IMR-90 (cell line): ENCODE measurements around the gene HLA-DOB. TPM values are rescaled to one million over a fixed set of nuclear protein-coding genes. Genes with fewer than 3 reads are reported as not detected.

Experiments used
- ATAC-seq: fragments of 200-7000 bp; cut with Tn5 transposase; 2 replicates; pipeline ENCODE4 v1.9.1; 2020; ENCODE audit warnings: low read depth, mild to moderate bottlenecking, moderate library complexity
- BruUV-seq: library from RNA; stranded (reverse); fragments of 400-500 nt; replicated peaks from 2 replicates; lab custom pipeline; 2021; lab: Mats Ljungman, UMichigan
- CTCF ChIA-PET: fragments of 300-600 bp; formaldehyde crosslinking; extraction: SDS; loops from one replicate; lab custom pipeline; 2021; ENCODE audit warnings: antibody characterized with exemption; lab: Yijun Ruan, JAX
- POLR2A ChIA-PET: fragments of 300-600 bp; sonication (Branson Sonifier 250); formaldehyde crosslinking; loops from one replicate; lab custom pipeline; 2022; ENCODE audit warnings: antibody characterized with exemption; ENCODE audit not compliant: unreplicated experiment; lab: Charles Lee
- DNase-seq: peaks from one replicate; pipeline ENCODE4 v3.0.0; 2013
- H2AFZ ChIP-seq: replicated peaks from 2 replicates; pipeline ENCODE3; 2013; ENCODE audit warnings: low read length, mild to moderate bottlenecking; ENCODE audit not compliant: poor library complexity
- H2AK5ac ChIP-seq: 2 replicates; pipeline ENCODE4 v1.6.1; 2013; ENCODE audit warnings: low read depth, low read length, inconsistent platforms
- H2AK9ac ChIP-seq: replicated peaks from 2 replicates; pipeline ENCODE3; 2013; ENCODE audit warnings: mild to moderate bottlenecking, low read depth, low read length, moderate library complexity; ENCODE audit not compliant: poor library complexity
- H2BK120ac ChIP-seq: 2 replicates; pipeline ENCODE4 v1.6.1; 2013; ENCODE audit warnings: low read depth, low read length, inconsistent platforms
- H2BK15ac ChIP-seq: 3 replicates; pipeline ENCODE4 v1.6.1; 2013; ENCODE audit warnings: low read depth, low read length, inconsistent platforms
- H2BK20ac ChIP-seq: 2 replicates; pipeline ENCODE4 v1.6.1; 2013; ENCODE audit warnings: low read depth, mild to moderate bottlenecking, inconsistent platforms, low read length, moderate library complexity
- H2BK5ac ChIP-seq: 2 replicates; pipeline ENCODE4 v1.6.1; 2013; ENCODE audit warnings: mild to moderate bottlenecking, low read depth, low read length, inconsistent platforms; ENCODE audit not compliant: poor library complexity, severe bottlenecking
- H3K14ac ChIP-seq: replicated peaks from 2 replicates; pipeline ENCODE4 v1.6.1; 2013; ENCODE audit warnings: low read depth, low read length, inconsistent platforms
- H3K18ac ChIP-seq: 2 replicates; pipeline ENCODE4 v1.6.1; 2013; ENCODE audit warnings: low read depth, low read length, control low read depth
- H3K23ac ChIP-seq: 2 replicates; pipeline ENCODE4 v1.6.1; 2013; ENCODE audit warnings: low read depth, low read length, inconsistent platforms
- H3K27ac ChIP-seq: 2 replicates; pipeline ENCODE4 v1.5.1; 2013; ENCODE audit warnings: mild to moderate bottlenecking, control low read depth, low read length; ENCODE audit not compliant: insufficient read depth
- H3K27me3 ChIP-seq: 2 replicates; pipeline ENCODE4 v1.6.1; 2013; ENCODE audit warnings: low read length; ENCODE audit not compliant: control insufficient read depth, insufficient read depth
- H3K36me3 ChIP-seq: 2 replicates; pipeline ENCODE4 v1.6.1; 2013; ENCODE audit warnings: low read length, mixed read lengths; ENCODE audit not compliant: control insufficient read depth, insufficient read depth
- H3K4ac ChIP-seq: 2 replicates; pipeline ENCODE4 v1.6.1; 2013; ENCODE audit warnings: low read depth, low read length, inconsistent platforms
- H3K4me1 ChIP-seq: 2 replicates; pipeline ENCODE4 v1.6.1; 2013; ENCODE audit warnings: low read length, mixed read lengths; ENCODE audit not compliant: control insufficient read depth, insufficient read depth
- H3K4me2 ChIP-seq: 2 replicates; pipeline ENCODE4 v1.6.1; 2013; ENCODE audit warnings: low read depth, mild to moderate bottlenecking, control low read depth, low read length, moderate library complexity
- H3K4me3 ChIP-seq: 2 replicates; pipeline ENCODE4 v1.5.1; 2013; ENCODE audit warnings: low read depth, mild to moderate bottlenecking, control low read depth, low read length, moderate library complexity; ENCODE audit not compliant: insufficient read depth
- H3K56ac ChIP-seq: 2 replicates; pipeline ENCODE4 v1.6.1; 2013; ENCODE audit warnings: low read length, inconsistent platforms; ENCODE audit not compliant: insufficient read depth; ENCODE audit errors: extremely low read depth
- H3K79me1 ChIP-seq, 2 experiments: 2 replicates each; pipeline ENCODE4 v1.6.1; 2013; ENCODE audit warnings: low read length in 2 of 2, inconsistent platforms in 1 of 2, low read depth in 1 of 2
- H3K9ac ChIP-seq: 2 replicates; pipeline ENCODE4 v1.6.1; 2013; ENCODE audit warnings: low read depth, low read length, control low read depth
- H3K9me1 ChIP-seq: 2 replicates; pipeline ENCODE4 v1.6.1; 2013; ENCODE audit warnings: low read length, inconsistent platforms; ENCODE audit not compliant: insufficient read depth
- H3K9me3 ChIP-seq: 2 replicates; pipeline ENCODE4 v1.6.1; 2013; ENCODE audit warnings: low read length; ENCODE audit not compliant: control insufficient read depth, insufficient read depth
- H4K20me1 ChIP-seq: 2 replicates; pipeline ENCODE4 v1.6.1; 2013; ENCODE audit warnings: low read length, inconsistent platforms; ENCODE audit not compliant: insufficient read depth
- H4K5ac ChIP-seq: 2 replicates; pipeline ENCODE4 v1.6.1; 2013; ENCODE audit warnings: mild to moderate bottlenecking, low read depth, low read length, control low read depth
- H4K8ac ChIP-seq, 2 experiments: 2 replicates each; pipeline ENCODE4 v1.6.1; 2013; ENCODE audit warnings: low read depth in 2 of 2, low read length in 2 of 2, control low read depth in 1 of 2, inconsistent platforms in 1 of 2
- H4K91ac ChIP-seq: 2 replicates; pipeline ENCODE4 v1.6.1; 2013; ENCODE audit warnings: low read depth, low read length, inconsistent platforms; ENCODE audit not compliant: insufficient read depth
- CEBPB ChIP-seq: IDR thresholded peaks from 2 replicates; pipeline ENCODE4 v1.6.1; 2012; ENCODE audit warnings: low read depth, low read length, improper control_type of control experiment
- CHD1 ChIP-seq: IDR thresholded peaks from 2 replicates; pipeline ENCODE4 v1.6.1; 2012; ENCODE audit warnings: low read depth, low read length, improper control_type of control experiment
- MAFK ChIP-seq: IDR thresholded peaks from 2 replicates; pipeline ENCODE4 v1.6.1; 2012; ENCODE audit warnings: low read depth, low read length, improper control_type of control experiment
- MAZ ChIP-seq: IDR thresholded peaks from 2 replicates; pipeline ENCODE4 v1.6.1; 2012; ENCODE audit warnings: low read depth, mild to moderate bottlenecking, low read length, improper control_type of control experiment, moderate library complexity, borderline replicate concordance
- MXI1 ChIP-seq: IDR thresholded peaks from 2 replicates; pipeline ENCODE4 v1.6.1; 2012; ENCODE audit warnings: low read depth, mild to moderate bottlenecking, low read length, moderate library complexity, borderline replicate concordance
- NFE2L2 ChIP-seq: fragments of 150-350 bp; IDR thresholded peaks from 2 replicates; pipeline ENCODE4 v1.6.1; 2016; ENCODE audit warnings: low read depth, mild to moderate bottlenecking, low read length
- RFX5 ChIP-seq: IDR thresholded peaks from 2 replicates; pipeline ENCODE4 v1.8.0; 2012; ENCODE audit warnings: low read depth, mild to moderate bottlenecking, low read length, moderate library complexity
- SMC3 ChIP-seq: fragments of 150-350 bp; IDR thresholded peaks from 2 replicates; pipeline ENCODE4 v1.6.1; 2016; ENCODE audit warnings: low read depth, mild to moderate bottlenecking, antibody characterized with exemption, low read length, moderate library complexity
- WGBS, 2 experiments: methylation state at CpG; one replicate each; pipeline versions ENCODE4 v1.1.5 to v1.1.7; 2013; ENCODE audit warnings: missing lambda C conversion rate in 2 of 2; ENCODE audit not compliant: insufficient read length in 1 of 2; ENCODE audit errors: extremely low coverage in 2 of 2; 5-methylcytosine and 5-hydroxymethylcytosine counted together
- dilution Hi-C: fragments of 300-500 bp; cut with HindIII; formaldehyde crosslinking; loops from one replicate; pipeline ENCODE4 v1.14.3; 2018; ENCODE audit warnings: low sequenced_read_pairs; ENCODE audit not compliant: unreplicated experiment
- in situ Hi-C: fragments of 300-500 bp; cut with MboI; formaldehyde crosslinking; loops from 3 replicates; pipeline ENCODE4 v1.14.3; 2019; ENCODE audit warnings: low sequenced_read_pairs, inconsistent platforms, mixed read lengths
- intact Hi-C: fragments of 100-400 bp; cut with micrococcal nuclease; formaldehyde crosslinking; loops from 2 replicates; pipeline ENCODE4 v1.10.0; 2022
- polyA plus RNA-seq, 3 experiments: library from polyadenylated mRNA; depleted of rRNA; stranded (reverse); fragments of >200 nt; gene quantifications; 2 replicates each; pipeline ENCODE4 v1.2.3, GENCODE V29; 2012; ENCODE audit warnings: low replicate concordance in 1 of 3
- total RNA-seq: library from RNA; depleted of rRNA; stranded (reverse); fragments of >200 nt; gene quantifications from 2 replicates; pipeline ENCODE4 v1.2.3, GENCODE V29; 2012
- TF ChIP-seq, protein P1 (sequence below): fragments of 150-350 bp; IDR thresholded peaks from 2 replicates; pipeline ENCODE4 v1.6.1; 2016; ENCODE audit warnings: low read depth, mild to moderate bottlenecking, low read length, moderate library complexity, borderline replicate concordance
- TF ChIP-seq, protein P2 (sequence below): fragments of 150-350 bp; IDR thresholded peaks from 2 replicates; pipeline ENCODE4 v1.6.1; 2017; ENCODE audit warnings: mild to moderate bottlenecking, antibody characterized with exemption, low read length, low read depth

The HLA-DOB gene
- total and polyA plus RNA-seq, 2 of the 4 experiments (the other 2 are of a cell fraction): 0.36 to 2.3 TPM

DNA sequence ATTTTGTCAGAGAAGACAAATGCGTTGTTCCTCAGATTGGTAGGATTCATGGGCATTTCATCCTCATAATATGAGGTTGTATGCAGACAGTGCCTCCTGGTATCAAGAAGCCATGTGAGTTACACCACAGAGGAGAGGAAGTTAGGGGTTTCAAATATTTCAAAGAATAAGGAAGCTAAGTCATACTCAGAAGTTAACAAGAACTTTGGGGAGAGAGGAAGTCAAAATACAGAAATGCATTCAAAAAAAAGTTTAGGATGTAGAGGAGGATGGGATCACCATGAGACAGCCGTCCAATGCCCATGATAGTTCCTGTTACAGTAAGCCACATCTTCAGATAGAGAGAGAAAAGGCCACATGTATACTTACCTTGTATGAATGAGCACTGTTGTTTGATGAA, 22.3 kb downstream of the HLA-DOB start:
- Histone ChIP-seq H3K9ac (no peak overlapping the region), H3K4me3 (no peak overlapping the region), H4K8ac (no peak overlapping the region), H3K9me3 (peaks cover 4% of the 10 kb centered on the region), H3K56ac (no peak overlapping the region), H3K27me3 (peaks cover 28% of the 10 kb centered on the region), H2BK120ac (no peak overlapping the region), H3K14ac (no peak overlapping the region), H2BK20ac (no peak overlapping the region), H3K36me3 (no peaks in the 10 kb centered on the region), H4K91ac (no peak overlapping the region), H3K4me2 (no peak overlapping the region), H3K23ac (no peak overlapping the region), H2AK9ac (no peak overlapping the region), H3K9me1 (no peaks in the 10 kb centered on the region), H2AFZ (no peak overlapping the region), H4K20me1 (no peaks in the 10 kb centered on the region), H4K5ac (no peak overlapping the region), H2BK15ac (no peak overlapping the region), H3K79me1 (no peaks in the 10 kb centered on the region), H3K18ac (no peak overlapping the region), H2AK5ac (no peak overlapping the region), H3K4me1 (no peaks in the 10 kb centered on the region), H3K27ac (no peak overlapping the region), H2BK5ac (no peak overlapping the region), H3K4ac (no peak overlapping the region)
- DNase-seq (no peak), ATAC-seq (no peak)
- in situ Hi-C loops: loop anchor here (10.0 kb wide), 1 partner anchor 550 kb away; no protein-coding TSS in a partner anchor
- no peak for TF ChIP-seq MAFK
- TF ChIP-seq CEBPB: no peak
- TF ChIP-seq MXI1: no peak
- TF ChIP-seq SMC3: no peak
- TF ChIP-seq, protein P1, sequence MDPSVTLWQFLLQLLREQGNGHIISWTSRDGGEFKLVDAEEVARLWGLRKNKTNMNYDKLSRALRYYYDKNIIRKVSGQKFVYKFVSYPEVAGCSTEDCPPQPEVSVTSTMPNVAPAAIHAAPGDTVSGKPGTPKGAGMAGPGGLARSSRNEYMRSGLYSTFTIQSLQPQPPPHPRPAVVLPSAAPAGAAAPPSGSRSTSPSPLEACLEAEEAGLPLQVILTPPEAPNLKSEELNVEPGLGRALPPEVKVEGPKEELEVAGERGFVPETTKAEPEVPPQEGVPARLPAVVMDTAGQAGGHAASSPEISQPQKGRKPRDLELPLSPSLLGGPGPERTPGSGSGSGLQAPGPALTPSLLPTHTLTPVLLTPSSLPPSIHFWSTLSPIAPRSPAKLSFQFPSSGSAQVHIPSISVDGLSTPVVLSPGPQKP: no peak
- no peak for TF ChIP-seq RFX5
- no peak for TF ChIP-seq MAZ
- TF ChIP-seq CHD1: no peak
- no peak for TF ChIP-seq NFE2L2
- TF ChIP-seq, protein P2, sequence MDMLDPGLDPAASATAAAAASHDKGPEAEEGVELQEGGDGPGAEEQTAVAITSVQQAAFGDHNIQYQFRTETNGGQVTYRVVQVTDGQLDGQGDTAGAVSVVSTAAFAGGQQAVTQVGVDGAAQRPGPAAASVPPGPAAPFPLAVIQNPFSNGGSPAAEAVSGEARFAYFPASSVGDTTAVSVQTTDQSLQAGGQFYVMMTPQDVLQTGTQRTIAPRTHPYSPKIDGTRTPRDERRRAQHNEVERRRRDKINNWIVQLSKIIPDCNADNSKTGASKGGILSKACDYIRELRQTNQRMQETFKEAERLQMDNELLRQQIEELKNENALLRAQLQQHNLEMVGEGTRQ: no peak
- BruUV-seq: no TSS peak
- ChIA-PET POLR2A (no interaction called here), CTCF (no interaction called here)
- intact Hi-C loops: no loop called here
- no CpG with 5 or more reads among the region's 2 CpGs for WGBS, 2 experiments
- dilution Hi-C loops: no loop called here
